Glomerular endothelial cell (primary cell): ENCODE data around the gene CCDC87. TPM values are rescaled to one million over a fixed set of nuclear protein-coding genes. Genes with fewer than 3 reads are reported as not detected.
"Not testable (repeated sequence)": the region's sequence is repeated elsewhere in the genome, so short reads cannot be mapped to it uniquely, and the experiment has no call there.

ENCODE experiments used
- DNase-seq: peaks from one replicate; pipeline ENCODE4 v3.0.0-alpha.2; 2011; ENCODE audit warnings: low read depth, low spot score; ENCODE audit errors: extremely low read depth
- total RNA-seq: library from RNA; depleted of rRNA; stranded (reverse); fragments of >200 nt; gene quantifications from 2 replicates; pipeline ENCODE4 v1.2.3, GENCODE V29; 2015

Gene CCDC87
- total RNA-seq, 1 donor from 2014 or later = 0.18 TPM

GRCh38 chr11:66559142-66559865, 33.6 kb downstream of the CCDC87 start:
- DNase-seq = no peak

GRCh38 chr11:66557733-66558326, 35.0 kb downstream of the CCDC87 start:
- no peak for DNase-seq

- DNase-seq = no peak
Observed at GRCh38 chr11:66556086-66556485, 36.8 kb downstream of the CCDC87 start.

GRCh38 chr11:66555416-66555815, 37.4 kb downstream of the CCDC87 start:
- no peak for DNase-seq

GRCh38 chr11:66554602-66555001, 38.3 kb downstream of the CCDC87 start:
- DNase-seq = no peak

GRCh38 chr11:66550887-66551286, 42.0 kb downstream of the CCDC87 start:
- no peak for DNase-seq

- no peak for DNase-seq
Observed at GRCh38 chr11:66549696-66550095, 43.2 kb downstream of the CCDC87 start.

GRCh38 chr11:66548774-66549630, 43.9 kb downstream of the CCDC87 start:
- no peak for DNase-seq

GRCh38 chr11:66548041-66548440, 44.8 kb downstream of the CCDC87 start:
- DNase-seq = no peak

GRCh38 chr11:66547662-66548009, 45.2 kb downstream of the CCDC87 start:
- no peak for DNase-seq

GRCh38 chr11:66546966-66547661, 45.7 kb downstream of the CCDC87 start:
- DNase-seq = no peak

- DNase-seq = no peak
Observed at GRCh38 chr11:66546368-66546965, 46.4 kb downstream of the CCDC87 start, which contains the start of gene ACTN3. TSS of gene ACTN3 (plus strand) at chr11:66546903. CDS start at chr11:66546938, 35 bp downstream.

- DNase-seq = peak; percentile 58
Observed at GRCh38 chr11:66545701-66546367, 47.0 kb downstream of the CCDC87 start, which contains the start of gene ZDHHC24. TSS of gene ZDHHC24 (minus strand) at chr11:66546048. CDS start at chr11:66546003, 45 bp downstream.

GRCh38 chr11:66544952-66545351, 47.9 kb downstream of the CCDC87 start:
- DNase-seq = not testable (repeated sequence)

- DNase-seq = peak; percentile 47
Observed at GRCh38 chr11:66543263-66544107, 49.4 kb downstream of the CCDC87 start.

- no peak for DNase-seq
Observed at GRCh38 chr11:66542362-66542761, 50.5 kb downstream of the CCDC87 start.

GRCh38 chr11:66541892-66542291, 51.0 kb downstream of the CCDC87 start:
- DNase-seq = no peak

GRCh38 chr11:66540598-66540997, 52.3 kb downstream of the CCDC87 start:
- DNase-seq = not testable (repeated sequence)
